ENCODE results near the gene MPPED1.

Gene MPPED1

DNA sequence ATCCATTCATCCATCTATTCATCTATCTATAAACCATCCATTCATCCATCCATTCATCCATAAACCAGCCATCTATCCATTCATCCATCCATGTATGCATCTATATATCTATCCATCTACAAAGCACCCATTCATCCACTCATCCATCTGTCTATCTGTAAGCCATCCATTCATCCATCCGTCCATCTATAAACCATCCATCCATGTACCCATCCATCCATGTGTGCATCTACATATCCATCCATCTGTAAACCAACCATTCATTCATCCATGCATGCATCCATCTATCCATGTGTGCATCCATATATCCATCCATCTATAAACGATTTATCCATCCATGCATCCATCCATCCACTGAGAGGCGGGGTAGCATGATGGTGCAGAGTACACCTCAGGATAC, 58.4 kb downstream of the MPPED1 start:
- TF ChIP-seq TEAD4 (IDR thresholded peaks at IDR 0.05) (no peak), EP300 (IDR thresholded peaks at IDR 0.05; ENCODE audit: borderline replicate concordance) (no peak), CEBPB (IDR thresholded peaks at IDR 0.05) (no peak), TCF12 (IDR thresholded peaks at IDR 0.05; ENCODE audit: low read depth) (no peak), RAD21 (IDR thresholded peaks at IDR 0.05; ENCODE audit: low read depth) (no peak), YY1 (IDR thresholded peaks at IDR 0.05; ENCODE audit: low read depth) (no peak), EGR1 (IDR thresholded peaks at IDR 0.05) (no peak), ZBTB7A (IDR thresholded peaks at IDR 0.05; ENCODE audit: low read depth) (no peak), NFIC (IDR thresholded peaks at IDR 0.05) (no peak), CREB1 (IDR thresholded peaks at IDR 0.05; ENCODE audit: low read depth) (no peak), FOXM1 (IDR thresholded peaks at IDR 0.05; ENCODE audit: borderline replicate concordance, low read depth) (no peak), TAF1 (IDR thresholded peaks at IDR 0.05; ENCODE audit: low read depth) (no peak)
- TF ChIP-seq, protein P1, sequence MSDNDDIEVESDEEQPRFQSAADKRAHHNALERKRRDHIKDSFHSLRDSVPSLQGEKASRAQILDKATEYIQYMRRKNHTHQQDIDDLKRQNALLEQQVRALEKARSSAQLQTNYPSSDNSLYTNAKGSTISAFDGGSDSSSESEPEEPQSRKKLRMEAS (IDR thresholded peaks at IDR 0.05), result no peak
- TF ChIP-seq, protein P2, sequence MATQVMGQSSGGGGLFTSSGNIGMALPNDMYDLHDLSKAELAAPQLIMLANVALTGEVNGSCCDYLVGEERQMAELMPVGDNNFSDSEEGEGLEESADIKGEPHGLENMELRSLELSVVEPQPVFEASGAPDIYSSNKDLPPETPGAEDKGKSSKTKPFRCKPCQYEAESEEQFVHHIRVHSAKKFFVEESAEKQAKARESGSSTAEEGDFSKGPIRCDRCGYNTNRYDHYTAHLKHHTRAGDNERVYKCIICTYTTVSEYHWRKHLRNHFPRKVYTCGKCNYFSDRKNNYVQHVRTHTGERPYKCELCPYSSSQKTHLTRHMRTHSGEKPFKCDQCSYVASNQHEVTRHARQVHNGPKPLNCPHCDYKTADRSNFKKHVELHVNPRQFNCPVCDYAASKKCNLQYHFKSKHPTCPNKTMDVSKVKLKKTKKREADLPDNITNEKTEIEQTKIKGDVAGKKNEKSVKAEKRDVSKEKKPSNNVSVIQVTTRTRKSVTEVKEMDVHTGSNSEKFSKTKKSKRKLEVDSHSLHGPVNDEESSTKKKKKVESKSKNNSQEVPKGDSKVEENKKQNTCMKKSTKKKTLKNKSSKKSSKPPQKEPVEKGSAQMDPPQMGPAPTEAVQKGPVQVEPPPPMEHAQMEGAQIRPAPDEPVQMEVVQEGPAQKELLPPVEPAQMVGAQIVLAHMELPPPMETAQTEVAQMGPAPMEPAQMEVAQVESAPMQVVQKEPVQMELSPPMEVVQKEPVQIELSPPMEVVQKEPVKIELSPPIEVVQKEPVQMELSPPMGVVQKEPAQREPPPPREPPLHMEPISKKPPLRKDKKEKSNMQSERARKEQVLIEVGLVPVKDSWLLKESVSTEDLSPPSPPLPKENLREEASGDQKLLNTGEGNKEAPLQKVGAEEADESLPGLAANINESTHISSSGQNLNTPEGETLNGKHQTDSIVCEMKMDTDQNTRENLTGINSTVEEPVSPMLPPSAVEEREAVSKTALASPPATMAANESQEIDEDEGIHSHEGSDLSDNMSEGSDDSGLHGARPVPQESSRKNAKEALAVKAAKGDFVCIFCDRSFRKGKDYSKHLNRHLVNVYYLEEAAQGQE (IDR thresholded peaks at IDR 0.05; ENCODE audit: low read depth), result no peak
- TF ChIP-seq, protein P3, sequence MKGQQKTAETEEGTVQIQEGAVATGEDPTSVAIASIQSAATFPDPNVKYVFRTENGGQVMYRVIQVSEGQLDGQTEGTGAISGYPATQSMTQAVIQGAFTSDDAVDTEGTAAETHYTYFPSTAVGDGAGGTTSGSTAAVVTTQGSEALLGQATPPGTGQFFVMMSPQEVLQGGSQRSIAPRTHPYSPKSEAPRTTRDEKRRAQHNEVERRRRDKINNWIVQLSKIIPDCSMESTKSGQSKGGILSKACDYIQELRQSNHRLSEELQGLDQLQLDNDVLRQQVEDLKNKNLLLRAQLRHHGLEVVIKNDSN (IDR thresholded peaks at IDR 0.05), result no peak

DNA sequence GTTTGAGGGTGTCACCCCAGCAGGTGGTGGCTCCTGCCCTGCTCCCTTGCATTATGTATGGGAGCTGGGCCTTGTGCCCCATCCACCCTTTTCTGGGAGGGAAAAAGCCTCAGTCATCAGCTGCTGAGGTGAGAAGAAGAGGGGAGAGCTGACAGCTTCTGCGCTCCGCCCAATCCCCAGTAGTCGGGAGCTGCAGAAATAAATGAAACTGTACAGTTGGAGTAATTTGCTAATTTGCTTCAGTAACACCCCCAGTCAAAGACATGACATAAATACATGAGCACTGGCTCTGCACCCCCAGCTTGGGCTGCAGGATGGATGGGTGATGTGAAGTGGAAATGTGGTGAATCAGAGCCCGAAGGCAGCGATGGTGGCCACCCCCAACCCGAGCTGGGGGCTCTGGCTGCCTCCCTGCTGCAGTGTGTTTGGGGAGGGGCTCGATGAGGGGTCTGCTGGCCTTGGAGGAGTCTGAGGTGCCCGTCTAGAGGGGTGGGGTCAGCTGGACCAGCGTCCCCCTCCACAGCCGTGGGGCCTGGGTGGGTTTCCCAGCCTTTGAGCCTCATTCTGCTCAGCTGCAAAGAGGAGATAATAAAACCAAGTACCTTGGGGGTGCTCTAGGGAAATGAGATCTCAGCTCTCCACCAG, 59.2 kb downstream of the MPPED1 start:
- no peak for TF ChIP-seq CREB1 (IDR thresholded peaks at IDR 0.05; ENCODE audit: low read depth)
- TF ChIP-seq, protein P1 (IDR thresholded peaks at IDR 0.05), result no peak
- TF ChIP-seq TEAD4 (IDR thresholded peaks at IDR 0.05), result no peak
- TF ChIP-seq TCF12 (IDR thresholded peaks at IDR 0.05; ENCODE audit: low read depth), result no peak
- TF ChIP-seq TAF1 (IDR thresholded peaks at IDR 0.05; ENCODE audit: low read depth), result no peak
- TF ChIP-seq, protein P3 (IDR thresholded peaks at IDR 0.05), result no peak
- TF ChIP-seq NFIC (IDR thresholded peaks at IDR 0.05), result no peak

DNA sequence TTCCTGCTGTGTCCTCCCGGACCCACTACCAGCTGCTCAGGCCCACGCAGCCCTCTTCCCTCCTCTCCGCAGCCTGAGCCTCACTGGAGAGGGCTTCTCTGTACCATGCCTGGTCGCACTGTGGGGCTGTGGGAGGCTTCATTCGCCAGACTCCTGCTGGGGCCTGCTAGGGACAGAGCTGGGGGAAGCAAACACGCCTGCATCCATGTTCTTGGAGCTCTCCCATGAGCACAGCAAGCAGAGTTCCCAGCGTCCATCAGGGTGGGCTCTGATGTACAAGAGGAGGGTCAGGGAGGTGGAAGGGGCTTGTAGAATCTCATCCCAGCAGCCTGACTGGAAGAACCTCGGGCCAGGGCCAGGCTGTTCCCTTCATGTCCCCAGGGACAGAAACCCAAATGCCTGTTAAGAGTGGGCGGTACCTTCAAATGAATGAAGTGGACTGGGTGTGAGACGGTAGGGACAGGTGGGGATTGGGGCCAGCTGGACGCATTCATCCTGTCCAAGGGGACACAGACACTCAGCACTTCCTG, 59.9 kb downstream of the MPPED1 start:
- TF ChIP-seq TAF1 (IDR thresholded peaks at IDR 0.05; ENCODE audit: low read depth), result no peak
- no peak for TF ChIP-seq CREB1 (IDR thresholded peaks at IDR 0.05; ENCODE audit: low read depth)
- TF ChIP-seq FOXM1 (IDR thresholded peaks at IDR 0.05; ENCODE audit: borderline replicate concordance, low read depth), result no peak
- no peak for TF ChIP-seq TEAD4 (IDR thresholded peaks at IDR 0.05)
- TF ChIP-seq NFIC (IDR thresholded peaks at IDR 0.05), result no peak
- TF ChIP-seq CEBPB (IDR thresholded peaks at IDR 0.05), result no peak
- TF ChIP-seq, protein P3 (IDR thresholded peaks at IDR 0.05), result no peak
- no peak for TF ChIP-seq ZBTB7A (IDR thresholded peaks at IDR 0.05; ENCODE audit: low read depth)
- TF ChIP-seq EGR1 (IDR thresholded peaks at IDR 0.05), result no peak
- no peak for TF ChIP-seq EP300 (IDR thresholded peaks at IDR 0.05; ENCODE audit: borderline replicate concordance)
- TF ChIP-seq, protein P1 (IDR thresholded peaks at IDR 0.05), result no peak
- TF ChIP-seq RAD21 (IDR thresholded peaks at IDR 0.05; ENCODE audit: low read depth), result no peak
- no peak for TF ChIP-seq YY1 (IDR thresholded peaks at IDR 0.05; ENCODE audit: low read depth)
- TF ChIP-seq TCF12 (IDR thresholded peaks at IDR 0.05; ENCODE audit: low read depth), result no peak

DNA sequence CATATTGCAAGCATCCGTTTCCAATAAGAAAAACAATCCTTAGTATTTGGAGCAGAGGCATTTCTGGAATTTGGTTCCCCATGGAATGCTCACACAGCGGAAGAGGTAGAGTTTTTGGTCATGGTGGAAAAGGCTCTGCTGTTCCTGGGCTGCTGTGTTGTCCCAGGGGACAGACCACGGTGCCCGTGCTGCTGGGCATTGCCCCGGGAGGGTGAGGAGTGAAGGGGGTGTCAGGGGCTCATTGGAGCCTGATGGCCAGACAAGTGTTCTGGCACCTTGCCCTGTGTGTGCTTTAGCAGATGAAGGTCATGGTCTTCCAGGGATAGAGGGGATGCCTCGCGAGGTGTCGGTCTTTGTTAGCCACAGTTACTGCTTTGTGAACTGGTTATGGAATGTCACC, 61.2 kb downstream of the MPPED1 start:
- TF ChIP-seq TCF12 (IDR thresholded peaks at IDR 0.05; ENCODE audit: low read depth) (no peak), EGR1 (IDR thresholded peaks at IDR 0.05) (no peak), FOXM1 (IDR thresholded peaks at IDR 0.05; ENCODE audit: borderline replicate concordance, low read depth) (no peak), TAF1 (IDR thresholded peaks at IDR 0.05; ENCODE audit: low read depth) (no peak), ZBTB7A (IDR thresholded peaks at IDR 0.05; ENCODE audit: low read depth) (no peak), RAD21 (IDR thresholded peaks at IDR 0.05; ENCODE audit: low read depth) (no peak), YY1 (IDR thresholded peaks at IDR 0.05; ENCODE audit: low read depth) (no peak), NFIC (IDR thresholded peaks at IDR 0.05) (no peak), TEAD4 (IDR thresholded peaks at IDR 0.05) (no peak), CREB1 (IDR thresholded peaks at IDR 0.05; ENCODE audit: low read depth) (no peak), CEBPB (IDR thresholded peaks at IDR 0.05) (no peak), EP300 (IDR thresholded peaks at IDR 0.05; ENCODE audit: borderline replicate concordance) (no peak)
- TF ChIP-seq, protein P3 (IDR thresholded peaks at IDR 0.05), result no peak
- TF ChIP-seq, protein P2 (IDR thresholded peaks at IDR 0.05; ENCODE audit: low read depth), result no peak
- TF ChIP-seq, protein P1 (IDR thresholded peaks at IDR 0.05), result no peak
